HCT116 (cell line): Measurements from ENCODE around the gene PNMA6E. TPM values are rescaled to one million over a fixed set of nuclear protein-coding genes. Genes with fewer than 3 reads are reported as not detected.
"Not testable (repeated sequence)": the region's sequence is repeated elsewhere in the genome, so short reads cannot be mapped to it uniquely, and the experiment has no call there.

ENCODE experiments used
- ATAC-seq: fragments of 200-7000 bp; cut with Tn5 transposase; 2 replicates; pipeline ENCODE4 v1.9.1; 2020; ENCODE audit warnings: mild to moderate bottlenecking, moderate library complexity
- BruUV-seq: library from RNA; stranded (reverse); fragments of 400-500 nt; replicated peaks from 2 replicates; lab custom pipeline; 2021; lab: Mats Ljungman, UMichigan
- CTCF ChIA-PET: fragments of 300-600 bp; sonication (Branson Sonifier 250); formaldehyde crosslinking; loops from one replicate; lab custom pipeline; 2021; ENCODE audit warnings: antibody characterized with exemption; lab: Charles Lee
- POLR2A ChIA-PET: fragments of 300-600, 350-600 bp; sonication (Branson Sonifier 250); formaldehyde crosslinking; loops from one replicate; lab custom pipeline; 2021; ENCODE audit warnings: antibody characterized with exemption; lab: Charles Lee
- RAD21 ChIA-PET, 2 experiments: fragments of 300-600 bp; sonication (Branson Sonifier 250); formaldehyde crosslinking; loops; one replicate each; lab custom pipeline; 2023; ENCODE audit warnings: low total read pairs in 2 of 2; ENCODE audit not compliant: uncharacterized antibody in 2 of 2, unreplicated experiment in 2 of 2, low non-redundant PET in 1 of 2; lab: Charles Lee
- DNase-seq: peaks from one replicate; pipeline ENCODE4 v3.0.0-alpha.2; 2010; ENCODE audit warnings: low read depth, low spot score
- H2AFZ ChIP-seq: fragments of 200-600 bp; shearing (Covaris generic), sonication (generic); 2 replicates; pipeline ENCODE4 v1.6.1; 2017; ENCODE audit warnings: low read depth, mixed run types, mixed read lengths, antibody characterized with exemption, low read length; ENCODE audit not compliant: poor library complexity, severe bottlenecking
- H3K27ac ChIP-seq: 2 replicates; pipeline ENCODE4 v1.5.1; 2012; ENCODE audit warnings: low read depth, low read length
- H3K27me3 ChIP-seq: fragments of 200-600 bp; sonication (generic); 2 replicates; pipeline ENCODE4 v1.6.1; 2016; ENCODE audit warnings: mixed run types, low read length, mixed read lengths; ENCODE audit not compliant: insufficient read depth
- H3K36me3 ChIP-seq, 2 experiments: fragments of 200-500 bp in 1 of 2; fragments of 200-600 bp in 1 of 2; sonication (Bioruptor generic) in 1 of 2; sonication (generic) in 1 of 2; 2 replicates each; pipeline versions ENCODE4 v1.5.1 to v1.6.1; 2014 to 2016; ENCODE audit warnings: low read length in 2 of 2, inconsistent platforms in 1 of 2, mixed read lengths in 1 of 2, mixed run types in 1 of 2; ENCODE audit not compliant: insufficient read depth in 2 of 2, control insufficient read depth in 1 of 2
- H3K4me1 ChIP-seq, 2 experiments: fragments of 200-600 bp in 1 of 2; sonication (generic) in 1 of 2; 2 replicates each; pipeline versions ENCODE4 v1.5.1 to v1.6.1; 2012 to 2017; ENCODE audit warnings: low read length in 2 of 2, inconsistent platforms in 1 of 2, mild to moderate bottlenecking in 1 of 2, mixed read lengths in 1 of 2, mixed run types in 1 of 2, moderate library complexity in 1 of 2; ENCODE audit not compliant: insufficient read depth in 2 of 2, control insufficient read depth in 1 of 2
- H3K4me2 ChIP-seq: fragments of 200-600 bp; sonication (generic); 2 replicates; pipeline ENCODE4 v1.6.1; 2017; ENCODE audit warnings: mixed run types, low read length, mixed read lengths
- H3K4me3 ChIP-seq, 2 experiments: fragments of 200-600 bp in 1 of 2; sonication (generic) in 1 of 2; replicated peaks in 1 of 2; 2 replicates each; pipeline ENCODE4 v1.5.1; 2011 to 2016; ENCODE audit warnings: low read length in 2 of 2, control low read depth in 1 of 2, low read depth in 1 of 2, mild to moderate bottlenecking in 1 of 2, mixed read lengths in 1 of 2, mixed run types in 1 of 2
- H3K79me2 ChIP-seq: fragments of 200-600 bp; sonication (generic); 2 replicates; pipeline ENCODE4 v1.6.1; 2017; ENCODE audit warnings: mild to moderate bottlenecking, mixed run types, low read length, moderate library complexity, mixed read lengths; ENCODE audit not compliant: insufficient read depth
- H3K9ac ChIP-seq: fragments of 200-600 bp; sonication (generic); 2 replicates; pipeline ENCODE4 v1.6.1; 2016; ENCODE audit warnings: low read length, mixed read lengths
- H3K9me2 ChIP-seq: fragments of 200-600 bp; sonication (generic), shearing (Covaris generic); 2 replicates; pipeline ENCODE4 v1.6.1; 2017; ENCODE audit warnings: mixed run types, mild to moderate bottlenecking, moderate library complexity; ENCODE audit not compliant: insufficient read depth
- H3K9me3 ChIP-seq, 2 experiments: fragments of 200-500 bp in 1 of 2; fragments of 200-600 bp in 1 of 2; sonication (Bioruptor generic) in 1 of 2; sonication (generic) in 1 of 2; 2 replicates each; pipeline ENCODE4 v1.6.1; 2014 to 2017; ENCODE audit warnings: low read length in 2 of 2, mixed read lengths in 2 of 2, inconsistent platforms in 1 of 2, low read depth in 1 of 2, mild to moderate bottlenecking in 1 of 2, mixed run types in 1 of 2, moderate library complexity in 1 of 2; ENCODE audit not compliant: control insufficient read depth in 1 of 2, insufficient read depth in 1 of 2
- H4K20me1 ChIP-seq: fragments of 200-600 bp; sonication (generic), shearing (Covaris generic); 2 replicates; pipeline ENCODE4 v1.6.1; 2017; ENCODE audit warnings: mixed run types, mild to moderate bottlenecking, moderate library complexity; ENCODE audit not compliant: insufficient read depth
- CBX3 ChIP-seq: IDR thresholded peaks from 2 replicates; pipeline ENCODE4 v1.6.1; 2012; ENCODE audit warnings: low read depth
- CEBPB ChIP-seq: IDR thresholded peaks from 2 replicates; pipeline ENCODE4 v1.6.1; 2012; ENCODE audit warnings: low read depth
- ELF1 ChIP-seq: IDR thresholded peaks from 2 replicates; pipeline ENCODE4 v1.6.1; 2012; ENCODE audit warnings: low read depth, borderline replicate concordance
- EZH2 ChIP-seq: fragments of 200-600 bp; sonication (generic); IDR thresholded peaks from 2 replicates; pipeline ENCODE4 v1.6.1; 2017; ENCODE audit warnings: antibody characterized with exemption, mixed run types
- EZH2phosphoT487 ChIP-seq: fragments of 200-600 bp; IDR thresholded peaks from 2 replicates; pipeline ENCODE4 v1.6.1; 2018; ENCODE audit warnings: antibody characterized with exemption, borderline replicate concordance
- FOSL1 ChIP-seq: IDR thresholded peaks from 2 replicates; pipeline ENCODE4 v1.6.1; 2012; ENCODE audit warnings: low read depth
- POLR2AphosphoS5 ChIP-seq: IDR thresholded peaks from 2 replicates; pipeline ENCODE4 v1.6.1; 2011; ENCODE audit warnings: mild to moderate bottlenecking, low read depth, low read length, moderate library complexity
- TCF7L2 ChIP-seq: IDR thresholded peaks from 2 replicates; pipeline ENCODE4 v1.7.0; 2011; ENCODE audit warnings: borderline replicate concordance, inconsistent platforms; ENCODE audit not compliant: insufficient read depth, insufficient read length; ENCODE audit errors: extremely low read depth
- YY1 ChIP-seq: IDR thresholded peaks from 2 replicates; pipeline ENCODE4 v1.6.1; 2011; ENCODE audit warnings: low read length, low read depth, moderate library complexity, mild to moderate bottlenecking; ENCODE audit not compliant: insufficient replicate concordance; ENCODE audit errors: extremely low read depth
- ZNF274 ChIP-seq: fragments of 200-500 bp; sonication (Bioruptor generic); IDR thresholded peaks from 2 replicates; pipeline ENCODE4 v1.6.1; 2014; ENCODE audit warnings: mild to moderate bottlenecking, low read depth, low read length, inconsistent platforms
- intact Hi-C: fragments of 100-400 bp; cut with micrococcal nuclease; formaldehyde crosslinking; loops from 2 replicates; pipeline ENCODE4 v1.10.0; 2022
- total RNA-seq: library from RNA; stranded (reverse); gene quantifications from one replicate; pipeline ENCODE4 v1.2.1, GENCODE V29; 2021; ENCODE audit not compliant: unreplicated experiment
- TF ChIP-seq, protein P1 (sequence below): IDR thresholded peaks from 2 replicates; pipeline ENCODE4 v1.6.1; 2012

PNMA6E gene
- total RNA-seq, 1 experiment from 2014 or later: not detected

DNA sequence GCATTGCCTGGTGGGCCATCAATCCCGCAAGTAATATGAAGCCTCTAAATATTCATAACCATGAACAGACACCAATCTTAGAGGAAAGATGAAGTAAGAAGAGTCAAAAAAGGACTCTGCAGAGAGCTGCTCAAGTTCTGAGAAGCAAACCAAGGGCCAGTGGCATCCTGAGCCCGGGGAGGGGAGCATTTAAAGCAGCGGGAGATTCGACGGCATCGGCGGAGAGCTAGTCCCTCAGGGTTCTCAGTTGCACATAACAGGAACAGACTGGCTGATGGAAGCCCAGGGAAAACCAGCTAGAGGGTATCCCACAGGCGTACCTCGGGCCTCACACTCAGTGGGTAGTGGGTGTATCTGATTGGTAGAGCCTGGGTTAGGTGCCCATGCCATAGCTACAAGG lies 4.9 kb upstream of the PNMA6E start:
- Histone ChIP-seq H3K4me1 (no peaks in the 10 kb centered on the region), H3K27me3 (no peaks in the 10 kb centered on the region), H3K36me3 (no peaks in the 10 kb centered on the region), H3K27ac (no peak overlapping the region), H4K20me1 (no peaks in the 10 kb centered on the region), H3K9me2 (no peaks in the 10 kb centered on the region), H2AFZ (no peak overlapping the region), H3K79me2 (no peaks in the 10 kb centered on the region), H3K9ac (no peak overlapping the region), H3K9me3 (no peaks in the 10 kb centered on the region), H3K4me2 (no peak overlapping the region), H3K4me3 (no peak overlapping the region)
- TF ChIP-seq ELF1: no peak
- TF ChIP-seq, protein P1, sequence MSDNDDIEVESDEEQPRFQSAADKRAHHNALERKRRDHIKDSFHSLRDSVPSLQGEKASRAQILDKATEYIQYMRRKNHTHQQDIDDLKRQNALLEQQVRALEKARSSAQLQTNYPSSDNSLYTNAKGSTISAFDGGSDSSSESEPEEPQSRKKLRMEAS: no peak
- TF ChIP-seq EZH2: no peak
- no peak for TF ChIP-seq CEBPB
- RAD21 ChIA-PET: interaction anchor here in 1 of 2 experiments (0.6 kb wide), 1 partner anchor 53 kb away, joined by 3 read pairs; no protein-coding TSS in a partner anchor
- intact Hi-C loops: no loop called here
- no TSS peak for BruUV-seq
- DNase-seq (no peak), ATAC-seq (no peak)
- CTCF ChIA-PET: no interaction called here
- POLR2A ChIA-PET: no interaction called here

GRCh38 chrX:153405426-153405825 lies 4.3 kb upstream of the PNMA6E start:
- no peak overlapping the region for H3K4me3 ChIP-seq
- CTCF ChIA-PET: no interaction called here
- RAD21 ChIA-PET: no interaction called here
- ATAC-seq (no peak), DNase-seq (no peak)
- intact Hi-C loops: no loop called here
- POLR2A ChIA-PET: no interaction called here
- no peaks in the 10 kb centered on the region for H3K27me3 ChIP-seq
- H2AFZ ChIP-seq: no peak overlapping the region
- no peaks in the 10 kb centered on the region for H3K9me2 ChIP-seq
- H3K36me3 ChIP-seq: no peaks in the 10 kb centered on the region
- no peak overlapping the region for H3K4me2 ChIP-seq
- H3K9me3 ChIP-seq: no peaks in the 10 kb centered on the region
- H3K4me1 ChIP-seq: no peaks in the 10 kb centered on the region
- TF ChIP-seq ZNF274 (no peak), EZH2 (no peak), POLR2AphosphoS5 (no peak), FOSL1 (no peak), CBX3 (no peak), YY1 (no peak), EZH2phosphoT487 (no peak), TCF7L2 (no peak)
- H3K9ac ChIP-seq: no peak overlapping the region
- H4K20me1 ChIP-seq: no peaks in the 10 kb centered on the region
- no TSS peak for BruUV-seq
- no peaks in the 10 kb centered on the region for H3K79me2 ChIP-seq
- H3K27ac ChIP-seq: no peak overlapping the region

GRCh38 chrX:153404333-153404732 lies 3.2 kb upstream of the PNMA6E start:
- H2AFZ ChIP-seq, H3K79me2 ChIP-seq, CTCF ChIA-PET, H3K9ac ChIP-seq, H3K27ac ChIP-seq, H4K20me1 ChIP-seq, H3K36me3 ChIP-seq, RAD21 ChIA-PET, BruUV-seq, H3K4me1 ChIP-seq, POLR2A ChIA-PET, H3K27me3 ChIP-seq, H3K4me3 ChIP-seq, intact Hi-C loops, DNase-seq, ATAC-seq, H3K4me2 ChIP-seq, H3K9me2 ChIP-seq, H3K9me3 ChIP-seq: not testable (repeated sequence)
